ENCODE data around the gene NINL.

Gene NINL

DNA sequence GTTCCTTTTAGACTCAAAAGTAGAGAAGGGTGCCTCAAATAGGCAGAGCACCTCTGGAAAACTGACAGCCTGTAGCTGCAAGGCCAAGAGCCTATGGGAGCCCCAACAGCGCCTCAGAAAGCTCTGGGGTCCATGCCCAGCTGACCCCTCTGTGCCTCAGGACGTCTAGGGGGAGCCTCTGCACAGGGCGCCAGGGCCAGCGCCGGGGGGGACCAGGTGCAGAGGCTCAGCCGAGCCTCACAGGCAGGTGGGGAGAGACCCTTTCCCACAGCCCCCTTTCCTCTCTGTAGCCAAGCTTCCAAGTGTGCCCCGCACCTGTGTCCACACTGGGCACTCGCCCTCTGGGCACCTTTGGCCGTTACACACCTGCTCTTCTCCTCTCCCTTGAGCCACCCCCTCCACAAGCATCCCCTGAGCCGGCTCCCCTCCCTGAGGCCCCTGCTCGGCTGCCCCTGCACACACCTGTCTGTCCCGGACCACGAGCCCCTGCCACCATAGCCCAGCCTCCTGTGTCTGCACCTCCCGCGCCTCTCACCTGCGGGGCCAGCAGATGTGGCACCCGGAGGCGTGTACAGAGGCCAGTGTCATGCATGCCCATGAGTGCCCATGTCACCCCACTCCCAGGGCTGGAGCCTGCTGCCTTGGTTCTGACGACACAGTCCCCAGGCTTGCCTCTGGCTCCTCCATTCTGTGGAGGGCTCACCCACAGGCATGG, 124.6 kb downstream of the NINL start:
- no peak for DNase-seq

DNA sequence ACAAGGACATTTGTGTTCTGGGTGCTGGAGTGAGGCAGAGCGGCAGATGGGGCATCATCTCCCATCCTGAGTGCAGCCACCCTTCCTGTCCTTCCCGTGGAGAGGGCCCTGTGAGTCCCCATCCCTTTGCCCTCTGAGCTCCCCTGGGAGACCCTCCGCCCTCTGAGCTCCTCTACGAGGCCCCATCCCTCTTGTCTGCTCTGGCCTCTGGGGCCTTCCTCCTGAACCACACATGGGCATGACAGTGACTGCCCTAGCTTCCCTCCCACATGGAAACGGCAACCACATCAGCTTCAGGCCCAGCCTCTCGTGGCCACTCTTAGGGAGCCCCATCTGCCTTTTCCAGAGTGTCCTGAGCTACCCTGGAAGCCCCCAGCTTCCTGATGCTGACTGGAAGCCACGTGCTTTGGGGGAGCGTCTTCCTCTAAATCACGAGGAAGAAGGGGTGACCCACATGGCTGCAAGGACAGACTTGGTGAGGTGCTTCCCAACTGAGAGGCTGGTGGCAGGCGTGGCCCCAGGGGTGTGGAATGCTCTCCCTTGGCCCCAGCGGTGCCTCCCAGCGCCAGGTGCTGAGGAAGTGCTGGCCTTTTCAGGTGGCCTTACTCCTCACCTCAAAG, 125.3 kb downstream of the NINL start:
- no peak for DNase-seq

DNA sequence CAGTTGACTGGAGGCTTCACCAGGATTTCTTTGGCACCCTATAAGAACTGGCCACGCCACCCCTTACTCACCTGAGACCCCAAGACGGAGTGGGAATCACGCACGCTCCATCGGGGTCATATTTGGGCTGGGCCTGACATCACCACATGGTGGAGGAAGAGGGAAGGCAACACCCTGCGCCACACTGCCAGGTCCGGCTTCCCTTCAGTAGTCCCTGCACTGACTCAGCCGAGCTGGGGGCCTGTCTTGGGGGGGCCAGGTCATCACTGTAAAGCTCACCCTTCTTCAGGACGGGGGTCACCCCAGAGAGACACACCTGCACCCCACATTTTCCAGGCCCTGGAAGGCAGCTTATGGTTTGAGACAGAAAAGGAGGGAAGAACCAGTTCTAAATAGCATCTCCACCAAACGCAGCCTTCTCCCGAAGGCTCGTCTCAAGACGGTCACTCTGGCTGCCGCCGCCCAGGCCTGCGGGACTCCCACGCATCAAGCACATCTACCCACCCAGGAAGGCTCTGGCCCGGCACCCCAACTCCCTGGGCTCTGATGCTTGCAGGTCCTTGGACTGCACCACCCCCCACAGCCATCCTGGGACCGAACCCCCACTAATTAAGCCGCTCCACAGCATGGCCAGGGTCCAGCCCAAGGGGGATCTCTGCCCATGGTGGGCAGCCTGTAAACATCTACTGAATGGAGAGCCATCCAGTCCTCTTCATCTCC, 126.1 kb downstream of the NINL start:
- DNase-seq: no peak

DNA sequence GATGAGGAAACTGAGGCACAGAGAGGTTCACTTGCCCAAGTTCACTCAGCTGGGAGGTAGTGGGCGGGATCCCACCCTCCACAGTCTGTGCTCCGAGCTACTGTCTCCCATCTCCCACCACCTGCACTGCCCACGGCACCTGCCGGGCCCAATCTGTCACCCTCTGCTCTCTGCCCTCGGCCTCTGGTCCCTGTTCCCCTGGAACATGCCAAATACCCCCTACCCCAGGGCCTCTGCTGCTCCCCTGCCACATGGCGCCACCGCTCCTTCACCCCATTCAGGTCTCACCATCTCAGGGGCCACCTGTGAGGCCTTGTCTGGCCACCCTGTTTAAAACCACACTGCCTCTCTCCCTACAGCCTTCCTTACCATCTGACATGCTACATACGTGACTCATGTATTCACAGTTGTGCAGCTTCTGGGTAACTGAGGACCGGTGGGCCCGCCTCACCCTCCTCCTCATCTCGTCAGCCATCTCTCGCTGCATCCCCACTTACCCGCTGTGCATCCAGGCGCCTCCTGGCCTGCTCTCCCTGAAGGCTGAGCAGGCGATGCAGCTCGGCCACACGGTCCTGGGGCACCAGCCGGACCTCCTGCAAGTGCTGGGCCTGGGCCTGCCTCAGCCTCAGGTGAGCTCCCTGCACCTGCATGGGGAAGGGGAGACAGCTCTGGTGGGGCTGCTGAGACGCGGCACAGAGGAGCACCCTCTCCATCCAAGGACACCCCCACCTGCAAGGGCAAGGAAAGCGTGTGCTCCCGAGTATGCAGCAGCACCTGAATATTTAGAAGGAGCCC, 127.2 kb downstream of the NINL start:
- DNase-seq: no peak

DNA sequence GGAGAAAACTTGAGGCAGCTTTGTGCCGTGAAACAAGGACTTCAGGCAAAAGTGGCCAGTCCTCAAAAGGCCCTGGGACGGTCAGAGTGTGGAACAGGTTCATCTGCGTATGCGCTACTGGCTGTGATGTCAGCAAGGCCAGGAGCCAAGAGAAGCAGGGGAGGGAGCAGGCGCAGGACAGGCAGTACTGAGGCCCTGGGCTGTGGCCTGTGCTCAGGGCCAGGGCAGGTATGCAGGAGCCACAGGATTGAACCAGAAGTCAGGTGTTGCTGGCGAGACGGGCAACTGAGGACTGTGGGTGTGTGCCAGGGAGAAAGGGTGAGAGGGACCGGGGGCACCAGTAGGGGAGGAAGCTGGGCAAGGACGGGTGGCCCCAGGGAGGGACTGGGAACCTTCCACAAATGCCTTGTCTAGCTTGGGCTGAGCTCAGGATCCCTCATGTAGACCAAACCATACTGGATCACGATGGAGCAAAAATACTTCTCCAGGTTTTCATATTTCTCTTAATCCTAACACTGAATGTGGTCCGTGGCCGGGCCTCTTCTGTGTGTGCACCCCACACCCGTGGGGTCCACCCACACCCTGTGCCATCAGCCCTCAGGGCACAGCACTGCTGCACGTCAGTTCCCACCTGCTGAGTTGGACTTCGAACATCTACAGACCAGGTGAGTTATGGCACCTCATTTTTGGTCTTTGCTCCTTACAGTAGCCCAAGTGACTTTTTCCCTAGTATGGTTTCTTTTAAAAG, 131.0 kb downstream of the NINL start:
- no peak for DNase-seq

DNA sequence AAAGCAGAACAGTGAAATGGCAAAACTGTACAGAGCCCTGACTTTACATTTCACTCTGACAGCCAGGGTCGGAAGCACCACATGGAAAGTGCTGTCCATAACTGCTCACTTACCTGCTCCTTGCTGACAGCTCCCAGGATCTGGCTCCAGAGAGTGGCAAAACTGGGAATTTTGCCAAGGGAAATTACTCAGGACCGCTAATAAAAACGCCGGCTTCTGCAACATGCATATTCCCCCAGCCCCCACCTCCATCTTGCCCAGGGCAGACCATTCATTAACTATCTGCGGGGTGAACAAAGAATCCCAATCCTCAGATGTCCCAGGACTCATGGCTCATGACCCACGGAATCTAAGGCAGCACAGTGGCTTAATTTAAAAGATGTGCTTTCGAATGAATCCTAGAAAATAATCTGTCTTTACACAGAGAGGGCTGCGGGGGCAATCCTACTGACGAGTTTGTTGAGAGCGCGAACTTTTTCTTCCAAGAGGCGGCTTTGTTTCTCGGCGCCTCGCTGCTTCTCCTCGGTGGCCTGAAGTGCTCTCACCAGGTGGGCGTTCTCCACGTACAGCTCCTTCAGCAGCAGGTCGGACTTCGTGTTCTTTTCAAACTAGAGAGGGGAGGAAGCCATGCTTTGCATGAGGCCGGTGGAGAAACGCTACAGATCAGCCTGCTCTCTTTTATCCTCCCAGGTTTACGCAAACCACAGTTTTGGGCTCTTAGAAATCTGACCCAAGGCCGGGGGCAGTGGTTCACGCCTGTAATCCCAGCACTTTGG, 132.1 kb downstream of the NINL start:
- no peak for DNase-seq

DNA sequence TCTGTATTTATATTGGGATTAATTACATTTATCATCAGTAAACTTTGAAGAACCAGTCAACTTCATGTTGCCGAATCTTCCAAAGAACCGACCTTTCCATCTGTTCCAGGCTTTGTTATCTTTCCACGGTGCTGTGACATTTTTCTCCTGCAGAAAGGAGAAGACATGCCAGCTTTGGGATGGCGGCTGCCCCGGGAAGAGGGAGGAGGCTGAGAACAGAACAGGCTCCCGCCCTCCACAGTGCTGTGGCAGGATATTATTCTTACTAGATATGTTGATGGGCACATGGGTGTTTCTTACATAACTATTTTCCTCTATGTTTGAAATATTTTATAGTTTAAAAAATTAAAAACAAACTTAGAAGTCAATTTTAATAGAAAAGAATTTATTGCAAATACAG, 133.0 kb downstream of the NINL start:
- no peak for DNase-seq

DNA sequence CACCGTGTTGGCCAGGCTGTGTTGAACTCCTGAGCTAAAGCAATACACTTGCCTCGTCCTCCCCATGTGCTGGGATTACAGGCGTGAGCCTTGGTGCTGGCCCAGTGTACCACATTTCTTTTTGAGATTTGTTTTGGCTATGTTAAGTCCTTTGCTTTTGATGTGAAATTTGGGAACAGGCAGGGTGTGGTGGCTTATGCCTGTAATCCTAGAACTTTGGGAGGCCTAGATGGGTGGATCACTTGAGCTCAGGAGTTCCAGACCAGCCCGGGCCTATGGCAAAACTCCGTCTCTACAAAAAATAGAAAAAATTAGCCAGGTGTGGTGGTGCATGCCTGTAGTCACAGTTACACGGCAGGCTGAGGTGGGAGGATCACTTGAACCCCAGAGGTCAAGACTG, 137.7 kb downstream of the NINL start:
- DNase-seq: no peak

DNA sequence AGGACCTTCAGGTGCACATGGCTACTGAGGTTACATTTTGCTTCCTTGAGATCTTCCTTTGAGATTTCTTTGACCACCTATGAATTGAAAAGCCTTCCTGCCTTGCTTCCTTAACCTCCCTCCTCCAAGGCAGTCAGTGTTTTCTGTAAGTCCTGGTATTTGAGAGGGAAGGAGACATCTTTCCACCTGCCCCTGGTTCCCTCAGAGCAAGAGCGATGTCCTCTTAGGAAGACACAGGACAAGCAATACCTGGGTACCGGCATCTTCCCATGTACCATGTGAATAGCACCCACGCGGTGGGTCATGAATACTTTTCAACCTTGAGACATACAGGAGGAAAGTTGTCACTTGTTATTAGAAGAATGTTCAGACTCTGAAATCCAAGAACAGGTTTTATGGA, 140.8 kb downstream of the NINL start:
- DNase-seq: no peak

DNA sequence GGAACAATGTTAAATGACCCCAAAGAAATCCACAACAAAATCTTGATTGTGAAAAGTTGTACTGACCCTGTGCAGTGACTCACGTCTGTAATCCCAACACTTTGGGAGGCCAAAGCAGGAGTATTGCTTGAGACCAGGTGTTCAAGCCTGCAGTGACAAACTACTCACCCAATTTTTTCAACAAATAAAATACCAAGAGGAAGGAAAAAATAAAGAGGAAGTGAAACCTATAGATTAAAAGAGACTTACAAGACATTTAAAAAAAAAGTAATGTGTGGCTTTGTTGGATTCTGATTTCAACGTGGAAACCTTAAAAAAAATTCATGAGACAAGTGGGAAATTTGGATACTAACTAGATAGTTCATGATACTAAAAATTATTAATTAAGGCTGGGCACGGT, 146.0 kb downstream of the NINL start:
- DNase-seq: no peak

DNA sequence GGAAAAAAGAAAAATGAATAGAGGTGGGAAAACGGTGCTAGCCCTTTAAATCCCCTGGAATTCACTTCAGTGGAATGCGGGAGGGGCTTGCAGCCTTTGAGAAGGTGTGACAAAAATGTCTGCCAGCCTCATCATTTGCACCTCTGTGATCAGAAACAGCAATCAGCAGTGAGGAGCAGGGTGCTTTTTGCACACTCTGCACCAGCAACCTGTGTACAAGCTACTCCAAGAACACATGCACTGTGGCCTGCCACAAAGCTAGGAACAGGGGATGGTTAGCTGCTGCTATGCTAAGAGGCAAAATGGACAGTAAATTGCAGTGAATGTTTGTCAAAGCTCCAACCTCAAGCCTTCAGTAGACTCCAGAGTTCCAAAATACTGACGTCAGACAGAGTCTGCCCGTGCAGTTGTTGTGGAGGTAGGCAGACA, 148.2 kb downstream of the NINL start:
- DNase-seq: no peak

DNA sequence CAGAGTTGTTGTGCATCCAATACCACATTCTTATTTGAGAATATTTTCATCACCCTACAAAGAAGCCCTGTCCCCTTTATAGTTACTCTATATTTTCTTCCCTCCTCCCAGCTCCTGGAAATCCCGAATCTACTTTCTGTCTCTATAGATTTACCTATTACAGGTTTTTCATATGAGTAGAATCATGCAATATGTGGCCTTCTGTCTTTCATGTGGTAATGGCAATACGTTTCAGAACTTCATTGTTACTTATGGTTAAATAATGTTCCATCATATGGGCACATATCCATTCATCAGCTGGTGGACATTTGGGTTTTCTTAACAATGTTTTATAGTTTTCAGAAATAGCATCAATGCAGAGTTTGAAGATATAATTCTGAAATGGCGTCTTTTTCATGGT, 160.8 kb downstream of the NINL start:
- DNase-seq: no peak

DNA sequence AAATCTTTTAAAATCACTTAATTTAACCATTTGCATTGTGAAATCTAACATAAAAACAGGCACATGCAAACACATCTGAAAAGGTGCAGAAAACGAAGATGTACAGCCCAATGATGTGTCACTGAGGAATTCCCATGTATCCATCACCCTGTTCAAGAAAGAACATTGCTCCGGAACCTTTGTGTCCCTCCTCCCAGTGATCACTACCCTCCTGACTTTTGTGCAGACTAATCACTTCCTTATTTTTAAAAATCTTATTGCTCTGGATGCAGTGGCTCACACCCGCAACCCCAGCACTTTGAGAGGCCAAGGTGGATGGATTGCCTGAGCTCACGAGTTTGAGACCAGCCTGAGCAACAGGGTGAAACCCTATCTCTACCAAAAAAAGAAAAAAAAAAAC, 163.3 kb downstream of the NINL start:
- no peak for DNase-seq

DNA sequence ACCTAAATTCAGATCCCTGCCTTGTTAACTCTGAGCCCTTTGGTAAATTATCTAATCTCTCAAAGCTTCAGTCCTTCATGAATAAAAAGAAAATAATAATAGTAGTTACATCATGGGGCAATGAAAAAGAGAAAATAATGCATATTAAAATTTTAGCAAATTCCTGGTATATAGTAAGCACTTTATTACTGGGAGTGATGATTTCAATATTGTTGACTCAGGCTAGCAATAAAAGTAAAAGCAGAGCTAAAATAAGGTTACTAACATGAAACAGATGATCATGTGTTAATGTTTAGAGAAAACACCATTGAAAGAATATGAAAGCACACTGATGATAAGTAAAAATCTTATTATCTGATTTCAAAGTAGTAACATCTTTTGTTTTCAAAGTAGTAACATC, 164.2 kb downstream of the NINL start:
- DNase-seq: no peak

DNA sequence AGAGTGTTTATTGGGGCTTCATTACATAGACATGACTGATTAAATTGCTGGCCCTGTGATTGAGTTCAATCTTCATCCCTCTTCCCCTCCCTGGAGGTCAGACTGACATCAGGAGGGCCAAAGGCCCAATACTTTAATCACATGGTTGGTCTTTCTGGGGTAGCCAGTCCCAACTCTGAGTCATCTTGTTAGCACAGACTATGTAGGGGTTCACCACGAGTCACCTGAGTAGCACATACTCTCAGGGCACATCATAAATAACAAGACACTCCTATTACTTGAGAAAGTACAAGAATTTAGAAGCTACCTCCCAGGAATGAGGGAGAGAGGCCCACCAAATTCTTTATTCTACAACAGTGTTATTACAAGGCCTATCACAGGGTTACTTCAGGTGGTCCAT, 166.6 kb downstream of the NINL start:
- no peak for DNase-seq

DNA sequence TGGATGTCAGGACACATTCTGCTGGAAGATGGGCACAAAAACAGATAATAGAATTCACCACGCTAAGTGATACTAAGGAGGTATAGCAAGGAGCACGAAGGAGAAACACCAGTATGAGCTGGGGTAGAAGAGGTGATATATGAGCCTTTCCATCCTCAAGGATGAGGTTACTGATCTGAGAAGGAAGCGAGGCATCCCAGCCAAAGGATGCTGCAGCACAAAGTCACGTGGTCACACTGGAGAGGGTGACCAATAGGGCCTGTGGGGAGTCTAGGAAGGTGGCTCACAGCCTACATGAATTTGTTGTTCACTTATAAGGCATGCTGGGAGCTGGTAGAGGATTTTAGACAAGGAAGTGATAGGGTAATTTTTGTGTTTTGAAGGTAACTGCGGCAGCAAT, 176.4 kb downstream of the NINL start:
- no peak for DNase-seq

DNA sequence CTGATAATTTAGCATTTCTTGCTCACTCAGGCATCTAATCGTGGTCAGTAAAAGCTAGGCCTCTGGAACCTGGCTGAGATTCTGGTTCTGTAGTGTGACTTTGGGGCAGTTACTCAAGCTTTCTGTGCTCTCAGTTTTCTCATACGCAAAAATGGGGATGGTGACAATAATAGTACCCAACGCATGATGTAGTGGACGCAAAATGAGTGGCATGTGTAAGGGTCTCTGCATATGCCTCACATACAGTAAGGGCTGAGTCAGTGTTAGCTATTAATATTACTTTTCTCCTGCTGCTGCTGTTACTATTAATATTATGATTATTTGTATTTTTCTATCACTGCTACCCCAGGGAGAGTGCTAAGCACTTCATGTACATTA, 177.2 kb downstream of the NINL start:
- DNase-seq: no peak

DNA sequence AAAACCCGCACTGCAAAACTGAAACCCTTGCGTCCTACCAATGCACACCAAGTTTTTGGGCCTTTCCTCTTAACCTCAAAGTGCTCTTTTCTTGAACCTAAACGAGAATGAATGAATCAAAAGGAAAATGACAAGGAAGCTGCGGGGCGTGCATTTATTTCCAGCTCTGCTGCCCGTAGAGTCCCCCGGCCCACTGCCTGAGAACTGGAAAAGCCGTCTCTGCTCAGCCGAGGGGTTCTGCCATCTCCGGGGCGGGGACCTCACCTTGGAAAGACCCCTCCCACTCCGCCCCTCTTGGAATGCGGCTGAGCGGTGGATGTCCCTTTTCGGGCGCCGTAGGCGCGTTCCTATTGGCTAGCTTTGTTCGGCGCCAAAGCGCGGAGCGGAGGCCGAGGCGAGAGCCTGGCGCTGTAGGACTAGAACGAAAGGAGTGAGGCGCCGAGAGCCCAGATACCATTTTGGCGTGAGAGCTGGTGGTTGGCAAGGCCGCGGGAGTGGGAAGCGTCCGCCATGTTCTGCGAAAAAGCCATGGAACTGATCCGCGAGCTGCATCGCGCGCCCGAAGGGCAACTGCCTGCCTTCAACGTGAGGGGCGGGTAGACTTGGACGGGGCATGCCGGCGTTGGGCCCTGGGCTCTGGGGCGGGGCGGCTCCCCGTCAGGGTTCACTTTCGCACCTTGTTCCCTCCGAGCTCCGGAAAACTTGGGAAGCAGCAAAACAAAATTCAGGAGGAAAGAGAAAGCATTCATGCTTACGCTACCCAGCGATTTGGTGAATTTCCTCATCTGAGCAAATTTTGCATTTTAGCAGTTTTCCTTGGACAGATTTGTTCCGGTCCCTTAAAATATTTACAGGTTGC, 177.8 kb downstream of the NINL start, which contains the start of gene GINS1:
GINS1 (plus strand) TSS at position 363 of the 859 bp plus-strand sequence; CDS start at position 511, 148 bp downstream.
- peak; percentile 5 for DNase-seq
